Measurements from ENCODE around the gene PTPRT.

PTPRT gene

DNA sequence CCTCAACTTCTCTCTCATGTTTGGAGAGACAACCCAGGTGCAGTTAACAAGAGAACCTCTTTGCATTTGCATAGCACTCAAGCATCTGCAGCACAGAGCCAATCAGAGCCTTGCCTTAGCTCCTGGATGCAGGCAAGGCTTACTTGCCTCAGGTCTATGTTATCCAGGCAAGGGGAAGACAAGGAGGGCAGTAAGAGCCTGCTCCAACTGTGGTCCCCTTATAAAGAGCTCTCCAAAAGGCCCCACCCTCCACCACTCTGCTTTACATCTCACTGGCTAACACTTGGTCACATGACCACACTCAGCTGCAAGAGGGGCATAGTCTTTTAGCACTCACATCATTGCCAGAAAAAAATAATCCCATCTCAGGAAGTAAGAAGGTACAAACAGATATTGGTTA lies 540.0 kb downstream of the PTPRT start:
- TF ChIP-seq ZNF280C (tag by site-specific recombination; IDR thresholded peaks at IDR 0.05) (no peak), ZNF146 (tag by site-specific recombination; IDR thresholded peaks at IDR 0.05) (no peak), KLF16 (tag by site-specific recombination; IDR thresholded peaks at IDR 0.05) (no peak), ZNF426 (tag by site-specific recombination; IDR thresholded peaks at IDR 0.05) (no peak), RBAK (tag by site-specific recombination; IDR thresholded peaks at IDR 0.05) (no peak), ZNF677 (tag by site-specific recombination; IDR thresholded peaks at IDR 0.05) (no peak), ZNF658 (tag by site-specific recombination; IDR thresholded peaks at IDR 0.05) (no peak), ZNF350 (tag by site-specific recombination; IDR thresholded peaks at IDR 0.05) (no peak), ZNF791 (tag by site-specific recombination; IDR thresholded peaks at IDR 0.05) (no peak), ZNF544 (tag by site-specific recombination; IDR thresholded peaks at IDR 0.05) (no peak)
- TF ChIP-seq, protein P1, sequence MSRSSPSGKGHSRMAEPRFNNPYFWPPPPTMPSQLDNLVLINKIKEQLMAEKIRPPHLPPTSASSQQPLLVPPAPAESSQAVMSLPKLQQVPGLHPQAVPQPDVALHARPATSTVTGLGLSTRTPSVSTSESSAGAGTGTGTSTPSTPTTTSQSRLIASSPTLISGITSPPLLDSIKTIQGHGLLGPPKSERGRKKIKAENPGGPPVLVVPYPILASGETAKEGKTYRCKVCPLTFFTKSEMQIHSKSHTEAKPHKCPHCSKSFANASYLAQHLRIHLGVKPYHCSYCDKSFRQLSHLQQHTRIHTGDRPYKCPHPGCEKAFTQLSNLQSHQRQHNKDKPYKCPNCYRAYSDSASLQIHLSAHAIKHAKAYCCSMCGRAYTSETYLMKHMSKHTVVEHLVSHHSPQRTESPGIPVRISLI (tag by site-specific recombination; IDR thresholded peaks at IDR 0.05) = no peak
- TF ChIP-seq, protein P2, sequence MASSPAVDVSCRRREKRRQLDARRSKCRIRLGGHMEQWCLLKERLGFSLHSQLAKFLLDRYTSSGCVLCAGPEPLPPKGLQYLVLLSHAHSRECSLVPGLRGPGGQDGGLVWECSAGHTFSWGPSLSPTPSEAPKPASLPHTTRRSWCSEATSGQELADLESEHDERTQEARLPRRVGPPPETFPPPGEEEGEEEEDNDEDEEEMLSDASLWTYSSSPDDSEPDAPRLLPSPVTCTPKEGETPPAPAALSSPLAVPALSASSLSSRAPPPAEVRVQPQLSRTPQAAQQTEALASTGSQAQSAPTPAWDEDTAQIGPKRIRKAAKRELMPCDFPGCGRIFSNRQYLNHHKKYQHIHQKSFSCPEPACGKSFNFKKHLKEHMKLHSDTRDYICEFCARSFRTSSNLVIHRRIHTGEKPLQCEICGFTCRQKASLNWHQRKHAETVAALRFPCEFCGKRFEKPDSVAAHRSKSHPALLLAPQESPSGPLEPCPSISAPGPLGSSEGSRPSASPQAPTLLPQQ (tag by site-specific recombination; IDR thresholded peaks at IDR 0.05) = no peak
- Histone ChIP-seq H3K27ac (ENCODE audit: extremely low read depth, low read depth, low read length) (no peak overlapping the region), H3K9me3 (ENCODE audit: control insufficient read depth, insufficient read depth, low read depth, low read length) (no peaks in the 10 kb centered on the region), H3K36me3 (ENCODE audit: control insufficient read depth in 2 of 2, insufficient read depth in 1 of 2, low read length in 2 of 2) (no peaks in the 10 kb centered on the region), H3K4me3 (ENCODE audit: low read depth, low read length) (no peak overlapping the region), H3K4me1 (ENCODE audit: control insufficient read depth, insufficient read depth, low read length) (no peaks in the 10 kb centered on the region)
- ChIA-PET CTCF (no interaction called here), POLR2A (no interaction called here)

DNA sequence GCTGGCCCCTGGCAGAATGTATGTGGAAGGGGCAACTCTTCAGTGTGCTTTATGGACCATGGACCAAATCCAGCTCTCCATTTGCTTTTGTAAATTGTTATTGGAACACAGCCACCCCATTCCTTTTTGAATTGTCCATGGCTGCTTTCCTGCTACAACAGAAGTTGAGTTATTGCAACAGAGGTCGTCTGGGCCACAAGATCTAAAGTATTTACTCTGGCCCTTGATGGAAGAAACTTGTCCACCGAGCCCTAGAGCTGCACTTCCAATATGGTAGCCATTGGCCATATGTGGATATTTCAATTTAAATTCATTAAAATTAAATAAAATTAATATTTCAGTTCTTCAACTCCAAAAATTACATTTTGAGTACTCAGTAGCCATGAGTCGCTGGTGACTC lies 543.5 kb downstream of the PTPRT start:
- CTCF ChIA-PET = interaction anchor here (0.6 to 0.7 kb wide), 2 partner anchors 18 to 1490 kb away, joined by 3 to 5 read pairs; no protein-coding TSS in a partner anchor
- no peaks in the 10 kb centered on the region for H3K4me1 ChIP-seq (ENCODE audit: control insufficient read depth, insufficient read depth, low read length)
- H3K36me3 ChIP-seq (ENCODE audit: control insufficient read depth in 2 of 2, insufficient read depth in 1 of 2, low read length in 2 of 2) = no peaks in the 10 kb centered on the region
- no peaks in the 10 kb centered on the region for H3K9me3 ChIP-seq (ENCODE audit: control insufficient read depth, insufficient read depth, low read depth, low read length)
- POLR2A ChIA-PET = no interaction called here
- no peak overlapping the region for H3K27ac ChIP-seq (ENCODE audit: extremely low read depth, low read depth, low read length)
- no peak overlapping the region for H3K4me3 ChIP-seq (ENCODE audit: low read depth, low read length)
- TF ChIP-seq ZNF426 (tag by site-specific recombination; IDR thresholded peaks at IDR 0.05) = no peak
- no peak for TF ChIP-seq YY2 (tag by site-specific recombination; IDR thresholded peaks at IDR 0.05)
- TF ChIP-seq ZNF658 (tag by site-specific recombination; IDR thresholded peaks at IDR 0.05) = no peak
- no peak for TF ChIP-seq IKZF3 (tag by site-specific recombination; IDR thresholded peaks at IDR 0.05)
- no peak for TF ChIP-seq ZNF600 (tag by site-specific recombination; IDR thresholded peaks at IDR 0.05)
- no peak for TF ChIP-seq SP3 (tag by site-specific recombination; IDR thresholded peaks at IDR 0.05)
- TF ChIP-seq, protein P3, sequence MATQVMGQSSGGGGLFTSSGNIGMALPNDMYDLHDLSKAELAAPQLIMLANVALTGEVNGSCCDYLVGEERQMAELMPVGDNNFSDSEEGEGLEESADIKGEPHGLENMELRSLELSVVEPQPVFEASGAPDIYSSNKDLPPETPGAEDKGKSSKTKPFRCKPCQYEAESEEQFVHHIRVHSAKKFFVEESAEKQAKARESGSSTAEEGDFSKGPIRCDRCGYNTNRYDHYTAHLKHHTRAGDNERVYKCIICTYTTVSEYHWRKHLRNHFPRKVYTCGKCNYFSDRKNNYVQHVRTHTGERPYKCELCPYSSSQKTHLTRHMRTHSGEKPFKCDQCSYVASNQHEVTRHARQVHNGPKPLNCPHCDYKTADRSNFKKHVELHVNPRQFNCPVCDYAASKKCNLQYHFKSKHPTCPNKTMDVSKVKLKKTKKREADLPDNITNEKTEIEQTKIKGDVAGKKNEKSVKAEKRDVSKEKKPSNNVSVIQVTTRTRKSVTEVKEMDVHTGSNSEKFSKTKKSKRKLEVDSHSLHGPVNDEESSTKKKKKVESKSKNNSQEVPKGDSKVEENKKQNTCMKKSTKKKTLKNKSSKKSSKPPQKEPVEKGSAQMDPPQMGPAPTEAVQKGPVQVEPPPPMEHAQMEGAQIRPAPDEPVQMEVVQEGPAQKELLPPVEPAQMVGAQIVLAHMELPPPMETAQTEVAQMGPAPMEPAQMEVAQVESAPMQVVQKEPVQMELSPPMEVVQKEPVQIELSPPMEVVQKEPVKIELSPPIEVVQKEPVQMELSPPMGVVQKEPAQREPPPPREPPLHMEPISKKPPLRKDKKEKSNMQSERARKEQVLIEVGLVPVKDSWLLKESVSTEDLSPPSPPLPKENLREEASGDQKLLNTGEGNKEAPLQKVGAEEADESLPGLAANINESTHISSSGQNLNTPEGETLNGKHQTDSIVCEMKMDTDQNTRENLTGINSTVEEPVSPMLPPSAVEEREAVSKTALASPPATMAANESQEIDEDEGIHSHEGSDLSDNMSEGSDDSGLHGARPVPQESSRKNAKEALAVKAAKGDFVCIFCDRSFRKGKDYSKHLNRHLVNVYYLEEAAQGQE (tag by site-specific recombination; IDR thresholded peaks at IDR 0.05) = no peak
- no peak for TF ChIP-seq ZNF214 (tag by site-specific recombination; IDR thresholded peaks at IDR 0.05; ENCODE audit: borderline replicate concordance)
- TF ChIP-seq KLF8 (tag by site-specific recombination; IDR thresholded peaks at IDR 0.05) = no peak
- TF ChIP-seq, protein P4, sequence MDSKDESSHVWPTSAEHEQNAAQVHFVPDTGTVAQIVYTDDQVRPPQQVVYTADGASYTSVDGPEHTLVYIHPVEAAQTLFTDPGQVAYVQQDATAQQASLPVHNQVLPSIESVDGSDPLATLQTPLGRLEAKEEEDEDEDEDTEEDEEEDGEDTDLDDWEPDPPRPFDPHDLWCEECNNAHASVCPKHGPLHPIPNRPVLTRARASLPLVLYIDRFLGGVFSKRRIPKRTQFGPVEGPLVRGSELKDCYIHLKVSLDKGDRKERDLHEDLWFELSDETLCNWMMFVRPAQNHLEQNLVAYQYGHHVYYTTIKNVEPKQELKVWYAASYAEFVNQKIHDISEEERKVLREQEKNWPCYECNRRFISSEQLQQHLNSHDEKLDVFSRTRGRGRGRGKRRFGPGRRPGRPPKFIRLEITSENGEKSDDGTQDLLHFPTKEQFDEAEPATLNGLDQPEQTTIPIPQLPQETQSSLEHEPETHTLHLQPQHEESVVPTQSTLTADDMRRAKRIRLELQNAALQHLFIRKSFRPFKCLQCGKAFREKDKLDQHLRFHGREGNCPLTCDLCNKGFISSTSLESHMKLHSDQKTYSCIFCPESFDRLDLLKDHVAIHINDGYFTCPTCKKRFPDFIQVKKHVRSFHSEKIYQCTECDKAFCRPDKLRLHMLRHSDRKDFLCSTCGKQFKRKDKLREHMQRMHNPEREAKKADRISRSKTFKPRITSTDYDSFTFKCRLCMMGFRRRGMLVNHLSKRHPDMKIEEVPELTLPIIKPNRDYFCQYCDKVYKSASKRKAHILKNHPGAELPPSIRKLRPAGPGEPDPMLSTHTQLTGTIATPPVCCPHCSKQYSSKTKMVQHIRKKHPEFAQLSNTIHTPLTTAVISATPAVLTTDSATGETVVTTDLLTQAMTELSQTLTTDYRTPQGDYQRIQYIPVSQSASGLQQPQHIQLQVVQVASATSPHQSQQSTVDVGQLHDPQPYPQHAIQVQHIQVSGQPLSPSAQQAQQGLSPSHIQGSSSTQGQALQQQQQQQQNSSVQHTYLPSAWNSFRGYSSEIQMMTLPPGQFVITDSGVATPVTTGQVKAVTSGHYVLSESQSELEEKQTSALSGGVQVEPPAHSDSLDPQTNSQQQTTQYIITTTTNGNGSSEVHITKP (tag by site-specific recombination; IDR thresholded peaks at IDR 0.05) = no peak
- TF ChIP-seq OVOL3 (tag by site-specific recombination; IDR thresholded peaks at IDR 0.05) = no peak
- no peak for TF ChIP-seq ZBTB8A (tag by site-specific recombination; IDR thresholded peaks at IDR 0.05)
